Measurements from ENCODE around the gene NUP98.

NUP98 gene

GRCh38 chr11:3797329-3798090 is at the start of gene NUP98:
TSS of gene NUP98 (minus strand) at chr11:3797554. CDS start at chr11:3782117, 15,437 bp downstream.
- TF ChIP-seq EZH2 (IDR thresholded peaks at IDR 0.05; ENCODE audit: borderline replicate concordance, low read depth, low read length, severe bottlenecking) (no peak), CTCF (IDR thresholded peaks at IDR 0.05; ENCODE audit: borderline replicate concordance, extremely low read depth, low read length, poor library complexity, severe bottlenecking) (no peak)
- peaks cover 62% of the 10 kb centered on the region for H3K79me2 ChIP-seq (ENCODE audit: insufficient read depth, low read length)
- peak within 1 kb of the TSS; percentile 89 for H2AFZ ChIP-seq (ENCODE audit: low read depth, low read length)

GRCh38 chr11:3845670-3846069 is 48.3 kb upstream of the NUP98 start:
- ATAC-seq (ENCODE audit: insufficient read depth, low read depth) (no peak), DNase-seq (no peak)
- no peaks in the 10 kb centered on the region for H4K20me1 ChIP-seq (ENCODE audit: insufficient read depth, low read length)
- H3K9ac ChIP-seq (ENCODE audit: low read depth, low read length), result no peak overlapping the region
- H3K4me2 ChIP-seq (ENCODE audit: insufficient read depth, low read length), result no peak overlapping the region
- no peaks in the 10 kb centered on the region for H3K36me3 ChIP-seq (ENCODE audit: insufficient read depth, low read length)
- H3K27ac ChIP-seq (ENCODE audit: low read length), result no peak overlapping the region
- H3K4me3 ChIP-seq (ENCODE audit: low read depth in 1 of 2, low read length in 2 of 2), result no peak overlapping the region
- TF ChIP-seq EZH2 (IDR thresholded peaks at IDR 0.05; ENCODE audit: borderline replicate concordance, low read depth, low read length, severe bottlenecking), result no peak
- no peak for TF ChIP-seq CTCF (IDR thresholded peaks at IDR 0.05; ENCODE audit: borderline replicate concordance, extremely low read depth, low read length, poor library complexity, severe bottlenecking)
- no peaks in the 10 kb centered on the region for H3K9me3 ChIP-seq (ENCODE audit: insufficient read depth, low read length, severe bottlenecking)
- H3K4me1 ChIP-seq (ENCODE audit: insufficient read depth, low read length), result peaks cover 16% of the 10 kb centered on the region
- no peak overlapping the region for H2AFZ ChIP-seq (ENCODE audit: low read depth, low read length)
- no peaks in the 10 kb centered on the region for H3K27me3 ChIP-seq (ENCODE audit: insufficient read depth, low read length, poor library complexity)
- peaks cover 13% of the 10 kb centered on the region for H3K79me2 ChIP-seq (ENCODE audit: insufficient read depth, low read length)

More at GRCh38 chr11:3797329-3798090, at the start of gene NUP98:
- H3K4me1 ChIP-seq (ENCODE audit: insufficient read depth, low read length), result peaks cover 46% of the 10 kb centered on the region
- no peaks in the 10 kb centered on the region for H3K27me3 ChIP-seq (ENCODE audit: insufficient read depth, low read length, poor library complexity)
- H4K20me1 ChIP-seq (ENCODE audit: insufficient read depth, low read length), result peaks cover 39% of the 10 kb centered on the region
- peak within 1 kb of the TSS; percentile 84 for H3K4me2 ChIP-seq (ENCODE audit: insufficient read depth, low read length)
- DNase-seq, result peak; percentile 100
- peaks cover 33% of the 10 kb centered on the region for H3K36me3 ChIP-seq (ENCODE audit: insufficient read depth, low read length)
- H3K9me3 ChIP-seq (ENCODE audit: insufficient read depth, low read length, severe bottlenecking), result no peaks in the 10 kb centered on the region
- peak within 1 kb of the TSS; percentile 88 for H3K27ac ChIP-seq (ENCODE audit: low read length)
- peak within 1 kb of the TSS; percentile 93 for H3K9ac ChIP-seq (ENCODE audit: low read depth, low read length)
- H3K4me3 ChIP-seq (ENCODE audit: low read depth in 1 of 2, low read length in 2 of 2), result peak within 1 kb of the TSS; percentile 66 to 88
- peak; percentile 94 for ATAC-seq (ENCODE audit: insufficient read depth, low read depth)

GRCh38 chr11:3845246-3845645 is 47.9 kb upstream of the NUP98 start:
- Histone ChIP-seq H2AFZ (ENCODE audit: low read depth, low read length) (no peak overlapping the region), H3K79me2 (ENCODE audit: insufficient read depth, low read length) (peaks cover 17% of the 10 kb centered on the region)
- ATAC-seq (ENCODE audit: insufficient read depth, low read depth), result no peak

More at GRCh38 chr11:3845246-3845645, 47.9 kb upstream of the NUP98 start:
- Histone ChIP-seq H3K9ac (ENCODE audit: low read depth, low read length) (no peak overlapping the region), H3K9me3 (ENCODE audit: insufficient read depth, low read length, severe bottlenecking) (no peaks in the 10 kb centered on the region), H3K4me3 (ENCODE audit: low read depth in 1 of 2, low read length in 2 of 2) (no peak overlapping the region), H3K36me3 (ENCODE audit: insufficient read depth, low read length) (no peaks in the 10 kb centered on the region), H3K27me3 (ENCODE audit: insufficient read depth, low read length, poor library complexity) (no peaks in the 10 kb centered on the region), H4K20me1 (ENCODE audit: insufficient read depth, low read length) (peaks cover 2% of the 10 kb centered on the region; the same call in 1 of the 2 replicates), H3K27ac (ENCODE audit: low read length) (no peak overlapping the region), H3K4me1 (ENCODE audit: insufficient read depth, low read length) (peaks cover 16% of the 10 kb centered on the region), H3K4me2 (ENCODE audit: insufficient read depth, low read length) (no peak overlapping the region)
- TF ChIP-seq CTCF (IDR thresholded peaks at IDR 0.05; ENCODE audit: borderline replicate concordance, extremely low read depth, low read length, poor library complexity, severe bottlenecking) (no peak), EZH2 (IDR thresholded peaks at IDR 0.05; ENCODE audit: borderline replicate concordance, low read depth, low read length, severe bottlenecking) (no peak)
- no peak for DNase-seq

Data from DND-41 (cell line).